ENCODE results near the gene MAP2K6. TPM values are rescaled to one million over a fixed set of nuclear protein-coding genes. Genes with fewer than 3 reads are reported as not detected.

The MAP2K6 gene
- total RNA-seq, 4 donors from 2014 or later, result 12.1 to 20.5 (median 17.2) TPM

- Histone ChIP-seq H3K27ac (peak overlapping the region in 2 of 4 donors; percentile 9 to 52), H3K4me1 (peaks cover 0 to 21% (median 5%) of the 10 kb centered on the region in 4 donors)
Measured at GRCh38 chr17:69427486-69428197, 13.1 kb downstream of the MAP2K6 start.

GRCh38 chr17:69428252-69428980, 13.9 kb downstream of the MAP2K6 start:
- H3K27me3 ChIP-seq, result no peaks in the 10 kb centered on the region
- DNase-seq, result no peak
- no peak overlapping the region for H3K4me3 ChIP-seq
- TF ChIP-seq POLR2A (IDR thresholded peaks at IDR 0.05) (no peak), CTCF (IDR thresholded peaks at IDR 0.05) (no peak)
- H3K4me1 ChIP-seq, result peaks cover 0 to 23% (median 5%) of the 10 kb centered on the region in 4 donors
- no peaks in the 10 kb centered on the region for H3K36me3 ChIP-seq
- peak overlapping the region in 2 of 4 donors; percentile 9 to 52 for H3K27ac ChIP-seq
- H3K9me3 ChIP-seq, result no peaks in the 10 kb centered on the region

More at GRCh38 chr17:69427486-69428197, 13.1 kb downstream of the MAP2K6 start:
- DNase-seq, result no peak
- Histone ChIP-seq H3K27me3 (no peaks in the 10 kb centered on the region), H3K9me3 (no peaks in the 10 kb centered on the region), H3K4me3 (no peak overlapping the region), H3K36me3 (no peaks in the 10 kb centered on the region)
- TF ChIP-seq CTCF (IDR thresholded peaks at IDR 0.05), result no peak
- no peak for TF ChIP-seq POLR2A (IDR thresholded peaks at IDR 0.05)

- DNase-seq, result no peak
- Histone ChIP-seq H3K27me3 (no peaks in the 10 kb centered on the region), H3K36me3 (no peaks in the 10 kb centered on the region), H3K9me3 (no peaks in the 10 kb centered on the region), H3K4me1 (peaks cover 0 to 35% (median 5%) of the 10 kb centered on the region in 4 donors), H3K27ac (peak overlapping the region in 1 of 4 donors; percentile 5), H3K4me3 (no peak overlapping the region)
- TF ChIP-seq CTCF (IDR thresholded peaks at IDR 0.05) (no peak), POLR2A (IDR thresholded peaks at IDR 0.05) (no peak)
Measured at GRCh38 chr17:69430488-69430887, 16.0 kb downstream of the MAP2K6 start.

GRCh38 chr17:69431835-69432234, 17.3 kb downstream of the MAP2K6 start:
- Histone ChIP-seq H3K4me1 (peaks cover 0 to 27% (median 4%) of the 10 kb centered on the region in 4 donors), H3K27me3 (no peaks in the 10 kb centered on the region), H3K9me3 (no peaks in the 10 kb centered on the region), H3K27ac (no peak overlapping the region), H3K36me3 (no peaks in the 10 kb centered on the region), H3K4me3 (no peak overlapping the region)
- TF ChIP-seq POLR2A (IDR thresholded peaks at IDR 0.05), result no peak
- TF ChIP-seq CTCF (IDR thresholded peaks at IDR 0.05), result no peak
- no peak for DNase-seq

- DNase-seq, result no peak
- Histone ChIP-seq H3K9me3 (no peaks in the 10 kb centered on the region), H3K36me3 (no peaks in the 10 kb centered on the region), H3K27me3 (no peaks in the 10 kb centered on the region), H3K27ac (no peak overlapping the region), H3K4me1 (peaks cover 0 to 17% (median under 1%) of the 10 kb centered on the region in 4 donors), H3K4me3 (no peak overlapping the region)
- TF ChIP-seq CTCF (IDR thresholded peaks at IDR 0.05) (no peak), POLR2A (IDR thresholded peaks at IDR 0.05) (no peak)
Measured at GRCh38 chr17:69433093-69433492, 18.6 kb downstream of the MAP2K6 start.

Data from Peyer's patch (tissue), 4 donors.